H1 (cell line): Measurements from ENCODE around the gene NFXL1. TPM values are rescaled to one million over a fixed set of nuclear protein-coding genes. Genes with fewer than 3 reads are reported as not detected.

Source experiments
- polyA plus RNA-seq, 7 experiments: library from polyadenylated mRNA; depleted of rRNA in 3 of 7; stranded (reverse) in 5 of 7; unstranded in 2 of 7; fragments of >200 nt in 5 of 7; fragments of 200-250 nt in 2 of 7; gene quantifications; 1 replicate in 5 of 7; 2 replicates in 1 of 7; 4 replicates in 1 of 7; pipeline versions ENCODE4 v1.2.1 to v1.2.3, GENCODE V29; 2011 to 2013; ENCODE audit warnings: missing spikeins in 2 of 7, mixed read lengths in 2 of 7
- total RNA-seq: library from RNA; stranded (reverse); fragmentation: NEBNext Ultra II Directional; extraction: Animal tissue kit (Norgen Biotek cat#: 25700); gene quantifications from 2 replicates; pipeline ENCODE4 v1.2.1, GENCODE V29; 2021
- TF ChIP-seq, protein P1 (sequence below), 3 experiments: IDR thresholded peaks; 1 replicate in 2 of 3; 2 replicates in 1 of 3; pipeline versions ENCODE4 v1.5.1 to v1.6.1; 2011; ENCODE audit warnings: low read length in 3 of 3, mild to moderate bottlenecking in 3 of 3, inconsistent platforms in 2 of 3, low read depth in 1 of 3, moderate library complexity in 1 of 3; ENCODE audit not compliant: insufficient read depth in 1 of 3; ENCODE audit errors: control extremely low read depth in 1 of 3

NFXL1 gene
- total and polyA plus RNA-seq, 2 of the 8 experiments (the other 6 are each of a cell fraction or from before 2014, with no cell fraction given), result 10.0 to 29.5 TPM

GRCh38 chr4:47852136-47852535 is 62.2 kb downstream of the NFXL1 start (continued):
- TF ChIP-seq, protein P1, sequence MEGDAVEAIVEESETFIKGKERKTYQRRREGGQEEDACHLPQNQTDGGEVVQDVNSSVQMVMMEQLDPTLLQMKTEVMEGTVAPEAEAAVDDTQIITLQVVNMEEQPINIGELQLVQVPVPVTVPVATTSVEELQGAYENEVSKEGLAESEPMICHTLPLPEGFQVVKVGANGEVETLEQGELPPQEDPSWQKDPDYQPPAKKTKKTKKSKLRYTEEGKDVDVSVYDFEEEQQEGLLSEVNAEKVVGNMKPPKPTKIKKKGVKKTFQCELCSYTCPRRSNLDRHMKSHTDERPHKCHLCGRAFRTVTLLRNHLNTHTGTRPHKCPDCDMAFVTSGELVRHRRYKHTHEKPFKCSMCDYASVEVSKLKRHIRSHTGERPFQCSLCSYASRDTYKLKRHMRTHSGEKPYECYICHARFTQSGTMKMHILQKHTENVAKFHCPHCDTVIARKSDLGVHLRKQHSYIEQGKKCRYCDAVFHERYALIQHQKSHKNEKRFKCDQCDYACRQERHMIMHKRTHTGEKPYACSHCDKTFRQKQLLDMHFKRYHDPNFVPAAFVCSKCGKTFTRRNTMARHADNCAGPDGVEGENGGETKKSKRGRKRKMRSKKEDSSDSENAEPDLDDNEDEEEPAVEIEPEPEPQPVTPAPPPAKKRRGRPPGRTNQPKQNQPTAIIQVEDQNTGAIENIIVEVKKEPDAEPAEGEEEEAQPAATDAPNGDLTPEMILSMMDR (IDR thresholded peaks at IDR 0.05; ENCODE audit: control extremely low read depth in 1 of 3, insufficient read depth in 1 of 3, low read depth in 1 of 3, low read length in 3 of 3), result no peak
- TF ChIP-seq, all 59 proteins: peak for 0
